HUDEP-2 (cell line): ENCODE results near the gene CNFN.
A peak's percentile ranks its signal among the peaks of the same experiment; 100 is the strongest.

ENCODE experiments used
- DNase-seq, 76 experiments: peaks; one replicate each; lab custom pipeline; 2025; ENCODE audit not compliant: unreplicated experiment in 76 of 76; lab: John Stamatoyannopoulos, UW

The CNFN gene

DNA sequence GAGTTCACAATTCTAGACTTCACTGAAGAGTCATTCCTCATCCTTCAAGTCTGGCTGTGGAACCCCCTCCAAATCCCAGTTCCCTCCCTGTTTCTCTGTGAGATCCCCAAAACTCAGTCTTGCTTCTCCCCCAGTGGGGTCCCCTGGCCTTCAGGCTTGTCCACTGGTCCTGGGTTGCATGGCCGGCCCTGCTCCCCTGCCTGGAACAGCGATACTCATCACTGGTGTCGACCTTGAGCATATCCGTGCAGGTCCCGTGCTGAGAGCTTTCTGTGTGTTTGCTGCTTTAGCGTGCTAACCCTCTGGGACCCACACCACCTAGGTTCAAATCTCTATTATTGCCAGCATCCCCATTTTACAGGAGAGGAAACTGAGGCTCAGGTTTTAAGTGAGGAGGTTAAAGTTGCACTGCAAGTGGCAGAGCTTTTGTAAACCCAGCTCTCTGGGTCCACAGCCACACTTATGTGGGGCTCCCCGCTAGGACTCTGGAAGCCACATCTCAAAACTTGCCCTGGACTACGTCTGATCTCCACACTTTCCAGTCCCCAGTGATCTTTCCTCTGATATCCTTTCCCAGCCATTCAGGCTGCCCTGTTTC lies 21.6 kb upstream of the CNFN start:
- no peak for DNase-seq

DNA sequence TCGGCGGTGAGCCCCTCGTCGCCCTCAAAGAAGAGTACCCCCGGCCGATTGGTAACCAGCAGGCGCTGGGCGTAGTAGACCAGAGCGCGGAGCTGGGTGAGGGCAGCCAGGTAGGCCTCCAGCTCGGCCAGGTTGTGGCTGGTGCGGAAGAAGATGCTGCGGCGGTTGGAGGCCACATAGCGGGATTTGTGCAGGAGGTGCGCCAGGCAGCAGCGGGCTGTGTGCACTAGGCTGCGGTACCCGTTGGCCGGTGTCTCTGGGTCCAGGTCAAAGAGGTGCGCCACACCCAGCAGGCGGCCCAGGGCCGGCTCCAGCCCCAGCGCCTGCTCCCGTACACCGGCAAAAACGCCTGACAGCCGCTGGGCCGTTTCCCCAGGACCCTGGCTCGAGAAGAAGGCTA lies 20.3 kb upstream of the CNFN start:
- DNase-seq = no peak

DNA sequence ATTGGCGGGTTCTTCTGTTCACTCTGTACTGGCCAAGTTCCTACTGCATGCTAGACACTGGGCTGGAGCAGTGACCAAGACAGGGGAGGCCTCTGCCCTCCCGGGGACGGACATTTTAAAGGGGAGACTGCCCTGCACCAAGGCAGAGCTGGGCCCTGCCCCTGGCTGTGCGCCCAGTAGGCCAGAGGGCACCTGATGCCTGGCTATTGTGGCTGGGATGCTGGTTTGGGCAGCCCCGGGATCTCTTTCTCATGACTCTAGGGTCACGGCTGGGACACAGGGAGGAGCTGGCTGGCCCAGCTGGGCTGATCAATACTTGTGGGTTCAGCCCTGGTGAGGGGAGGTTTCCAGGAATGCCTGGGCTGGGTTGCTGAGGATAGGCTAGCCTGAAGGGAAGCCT lies 19.4 kb upstream of the CNFN start:
- DNase-seq = peak in 12 of 76 experiments; percentile 10 to 29 (median 20)

DNA sequence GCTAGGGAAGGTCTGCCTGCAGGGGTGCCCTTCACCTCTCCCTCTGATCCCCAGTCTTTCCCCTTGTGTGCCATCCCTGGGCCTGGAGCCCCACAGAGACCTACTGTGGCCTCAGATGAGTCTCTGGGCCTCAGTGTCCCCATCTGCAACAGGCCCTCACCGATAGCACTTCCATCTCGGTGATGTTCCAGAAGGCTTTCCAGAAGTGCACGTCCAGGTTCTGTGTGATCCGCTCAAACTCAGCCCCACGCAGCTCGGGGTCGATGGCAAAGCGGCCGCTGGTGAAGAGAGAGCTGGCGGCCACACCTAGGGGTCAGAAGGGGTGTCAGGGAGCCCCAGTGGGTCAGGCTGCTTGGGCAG lies 17.7 kb upstream of the CNFN start:
- no peak for DNase-seq

DNA sequence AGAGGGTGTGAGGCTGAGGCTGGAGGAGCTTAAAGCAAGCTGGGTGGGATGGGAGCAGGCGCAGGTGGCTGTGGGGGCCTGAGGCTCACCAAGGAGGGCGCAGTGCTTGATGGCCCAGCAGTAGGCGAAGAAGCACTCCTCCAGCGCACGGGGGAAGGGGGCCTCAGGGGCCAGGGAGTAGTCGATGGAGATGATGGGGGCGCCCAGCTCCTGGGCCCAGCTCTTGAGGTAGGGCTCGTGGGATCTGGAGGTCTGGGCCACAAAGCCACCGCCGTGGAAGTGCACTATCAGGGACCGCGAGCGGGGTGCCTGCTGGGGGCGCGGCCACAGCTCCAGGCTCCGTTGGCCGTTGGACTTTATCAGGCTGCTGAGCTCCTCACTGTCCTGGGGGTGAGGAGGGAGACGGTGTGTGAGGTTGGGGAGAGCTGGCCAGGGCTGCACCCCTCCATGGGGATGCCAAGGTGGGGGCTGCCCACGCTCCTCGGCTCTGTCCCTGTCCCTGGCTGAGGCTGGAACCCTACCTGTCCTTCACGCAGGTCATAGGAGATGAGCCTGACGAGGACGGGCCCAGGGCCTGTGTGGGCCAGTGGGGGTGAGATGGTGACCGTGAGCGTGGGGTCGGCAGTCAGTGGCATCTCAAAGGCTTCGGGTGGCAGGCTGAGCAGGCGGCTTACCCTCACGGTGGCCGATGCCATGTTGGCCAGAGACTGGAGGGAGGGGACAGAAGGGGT lies 17.2 kb upstream of the CNFN start:
- no peak for DNase-seq

DNA sequence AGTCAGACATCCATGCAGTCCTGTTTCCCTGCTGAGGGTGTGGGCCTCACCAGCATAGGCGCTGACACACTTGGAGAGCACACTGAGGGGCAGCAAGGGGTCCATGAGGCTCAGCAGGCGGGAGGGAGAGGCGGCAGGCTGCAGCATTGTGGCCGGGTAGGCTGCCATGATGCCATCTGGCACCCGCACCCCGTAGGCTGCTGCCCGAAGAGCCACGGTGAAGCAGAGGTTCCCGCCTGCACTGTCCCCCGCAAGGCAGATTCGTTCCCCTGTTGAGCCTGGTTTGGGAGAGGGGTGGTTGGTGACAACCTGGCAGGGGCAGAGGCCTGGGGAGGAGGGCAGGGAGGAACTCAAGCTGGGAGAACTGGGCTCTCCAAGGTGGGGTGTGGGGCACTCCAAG lies 16.0 kb upstream of the CNFN start:
- no peak for DNase-seq

DNA sequence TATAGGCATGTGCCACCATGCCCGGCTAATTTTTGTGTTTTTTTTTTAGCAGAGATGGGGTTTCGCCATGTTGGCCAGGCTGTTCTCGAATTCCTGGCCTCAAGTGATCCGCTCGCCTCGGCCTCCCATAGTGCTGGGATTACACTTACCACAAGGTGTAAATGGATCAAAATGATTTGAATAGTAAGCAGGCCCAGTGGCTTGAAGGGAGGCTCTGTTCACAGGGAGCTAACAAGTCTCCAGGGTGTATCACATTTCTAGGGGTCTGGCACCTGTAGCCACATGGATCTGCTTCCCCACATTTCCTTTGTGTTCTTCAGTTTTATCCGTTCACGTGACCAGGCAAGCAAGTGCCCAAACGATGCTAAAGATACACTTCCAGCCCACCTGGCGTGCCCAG lies 13.5 kb upstream of the CNFN start:
- DNase-seq = no peak

DNA sequence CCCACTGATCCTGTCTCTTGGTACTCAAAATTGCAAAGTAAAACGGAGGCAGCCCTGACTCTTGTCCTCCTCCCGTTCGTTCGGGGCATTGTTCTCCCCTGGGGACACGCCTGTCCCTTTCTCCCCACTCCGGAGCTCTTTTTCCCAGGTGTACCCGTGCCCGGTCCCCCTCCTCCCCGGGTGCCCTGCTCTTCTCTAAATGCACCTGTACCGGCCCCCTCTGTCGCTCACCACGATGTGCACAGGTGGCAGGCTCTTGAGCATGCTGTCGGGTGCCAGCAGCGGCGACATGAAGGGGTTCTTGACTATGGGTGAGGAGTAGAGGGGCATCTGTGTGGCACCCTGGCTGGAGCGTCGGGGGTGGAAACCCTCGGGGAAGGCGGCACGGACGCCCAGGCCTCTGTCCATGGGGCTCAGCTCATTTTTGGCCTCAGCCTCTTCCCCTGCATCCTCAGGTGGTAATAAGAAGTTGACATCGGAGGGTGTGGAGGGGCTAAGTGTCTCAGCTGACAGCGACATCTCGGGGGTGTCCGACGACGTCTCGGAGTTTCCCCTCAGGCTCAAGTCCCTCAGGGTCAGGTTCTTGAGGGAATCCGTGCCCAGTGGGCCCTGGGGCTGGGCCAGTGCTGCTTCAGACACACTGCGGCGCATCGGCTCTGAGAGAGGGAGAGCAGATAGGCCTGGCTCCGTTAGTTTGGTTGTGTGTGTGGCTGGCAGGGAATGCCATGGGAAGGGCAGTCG lies 12.4 kb upstream of the CNFN start:
- DNase-seq = no peak

DNA sequence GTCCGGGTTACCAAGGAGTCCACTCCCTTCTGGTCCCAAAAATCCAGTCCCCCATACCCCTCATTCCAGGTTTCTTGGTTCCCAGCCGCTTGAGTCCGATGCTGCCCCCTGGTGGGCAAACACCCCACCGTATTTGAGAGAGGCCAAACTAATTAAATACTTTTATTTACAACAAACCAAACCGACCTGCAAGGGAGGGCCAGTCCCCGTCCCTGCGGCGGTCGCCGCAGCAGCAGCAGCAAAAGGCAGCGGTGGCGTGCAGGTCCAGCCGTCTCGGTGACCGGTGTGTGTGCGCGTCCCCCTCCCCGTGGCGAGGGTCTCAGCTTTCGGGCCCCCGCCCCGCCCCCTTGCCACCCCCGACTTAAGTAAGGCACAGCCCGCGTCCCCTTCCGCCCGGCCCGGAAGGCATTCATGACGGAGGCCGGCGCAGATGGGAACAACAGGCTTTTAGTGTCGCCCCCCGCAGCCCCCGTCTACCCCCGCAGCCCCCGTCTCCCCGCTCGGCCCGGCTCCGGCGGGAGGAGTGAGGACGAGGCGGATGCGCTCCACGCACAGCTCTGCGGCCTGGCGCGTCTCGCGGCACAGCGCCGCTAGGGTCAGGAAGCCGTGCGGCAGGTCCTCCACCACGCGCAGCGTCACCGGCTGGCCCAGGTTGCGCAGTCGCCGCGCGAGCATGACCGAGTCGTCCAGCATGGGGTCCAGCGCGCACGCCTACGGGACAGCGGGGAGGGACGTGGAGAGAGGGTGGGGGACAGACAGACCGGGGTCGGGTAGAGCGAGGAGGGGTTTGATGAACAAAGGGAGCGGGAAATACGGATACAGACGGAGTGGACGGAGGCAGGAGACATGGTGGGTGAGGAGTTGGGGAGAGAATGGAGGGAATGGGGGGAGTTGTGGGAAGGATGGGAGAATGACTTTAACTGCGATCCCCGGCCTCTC lies 11.5 kb upstream of the CNFN start:
- DNase-seq = peak in 68 of 76 experiments; percentile 12 to 87 (median 62)

DNA sequence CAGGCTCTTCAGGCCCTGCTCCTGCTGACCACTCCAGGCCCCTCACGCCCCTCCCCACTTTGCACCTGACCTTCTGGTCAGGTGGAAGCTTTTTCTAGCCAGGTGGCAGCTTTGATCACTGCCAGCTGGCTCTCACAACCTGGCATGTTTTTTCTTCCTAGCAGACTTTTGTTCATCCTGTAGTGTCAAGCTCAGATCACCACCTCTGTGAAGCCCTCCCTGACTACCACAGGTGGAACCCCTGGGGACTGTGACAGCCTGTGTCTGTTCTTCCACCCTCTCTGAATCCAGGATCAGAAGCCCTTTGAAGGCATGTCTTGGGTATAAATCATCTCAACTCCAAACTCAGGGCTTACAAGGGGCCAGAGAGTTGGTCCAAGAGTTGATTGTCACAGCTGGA lies 10.3 kb upstream of the CNFN start:
- no peak for DNase-seq

DNA sequence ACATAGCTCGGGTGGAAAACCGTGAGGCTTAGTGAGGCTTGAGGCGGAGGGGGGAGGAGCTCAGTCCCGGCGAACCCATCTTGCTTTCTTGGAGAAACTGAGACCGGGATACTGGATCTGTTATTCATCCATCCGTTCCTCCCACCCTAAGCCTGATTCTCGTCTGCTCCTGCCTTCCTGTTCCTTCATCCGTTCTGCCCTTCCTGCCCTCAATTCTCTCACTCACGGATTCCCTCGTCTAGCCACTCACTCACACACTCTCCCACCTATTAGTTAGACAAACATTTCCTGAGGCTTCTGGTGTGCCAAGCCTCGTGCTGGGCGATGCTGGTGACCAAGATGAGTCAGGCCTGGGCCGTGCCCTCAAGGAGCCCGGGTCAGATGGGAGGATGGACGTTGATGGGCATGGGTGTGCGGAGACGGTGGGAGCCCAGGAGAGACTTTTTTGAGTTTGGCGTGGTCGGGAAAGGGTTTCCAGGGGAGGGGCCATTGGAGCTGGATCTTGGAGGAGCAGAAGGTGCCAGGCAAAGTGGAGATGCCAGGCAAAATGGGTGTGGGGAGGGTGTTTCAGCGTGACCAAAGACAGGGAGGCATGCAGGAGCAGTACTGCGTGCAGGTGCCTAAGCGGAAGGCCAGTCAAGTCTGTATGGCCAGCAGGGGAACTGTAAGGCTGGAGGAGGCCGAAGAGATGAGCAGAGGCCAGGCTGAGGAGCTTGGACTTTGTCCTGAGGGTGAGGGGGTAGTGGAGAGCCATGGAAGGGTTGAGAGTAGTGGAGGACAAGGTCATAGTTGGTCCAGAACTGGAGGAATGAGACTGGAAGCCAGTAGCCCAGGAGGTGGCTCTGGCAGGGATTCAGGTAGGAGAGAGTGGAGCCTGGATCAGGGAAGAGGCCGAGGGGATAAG lies 7.4 kb upstream of the CNFN start:
- peak in 5 of 76 experiments; percentile 8 to 56 (median 32) for DNase-seq

DNA sequence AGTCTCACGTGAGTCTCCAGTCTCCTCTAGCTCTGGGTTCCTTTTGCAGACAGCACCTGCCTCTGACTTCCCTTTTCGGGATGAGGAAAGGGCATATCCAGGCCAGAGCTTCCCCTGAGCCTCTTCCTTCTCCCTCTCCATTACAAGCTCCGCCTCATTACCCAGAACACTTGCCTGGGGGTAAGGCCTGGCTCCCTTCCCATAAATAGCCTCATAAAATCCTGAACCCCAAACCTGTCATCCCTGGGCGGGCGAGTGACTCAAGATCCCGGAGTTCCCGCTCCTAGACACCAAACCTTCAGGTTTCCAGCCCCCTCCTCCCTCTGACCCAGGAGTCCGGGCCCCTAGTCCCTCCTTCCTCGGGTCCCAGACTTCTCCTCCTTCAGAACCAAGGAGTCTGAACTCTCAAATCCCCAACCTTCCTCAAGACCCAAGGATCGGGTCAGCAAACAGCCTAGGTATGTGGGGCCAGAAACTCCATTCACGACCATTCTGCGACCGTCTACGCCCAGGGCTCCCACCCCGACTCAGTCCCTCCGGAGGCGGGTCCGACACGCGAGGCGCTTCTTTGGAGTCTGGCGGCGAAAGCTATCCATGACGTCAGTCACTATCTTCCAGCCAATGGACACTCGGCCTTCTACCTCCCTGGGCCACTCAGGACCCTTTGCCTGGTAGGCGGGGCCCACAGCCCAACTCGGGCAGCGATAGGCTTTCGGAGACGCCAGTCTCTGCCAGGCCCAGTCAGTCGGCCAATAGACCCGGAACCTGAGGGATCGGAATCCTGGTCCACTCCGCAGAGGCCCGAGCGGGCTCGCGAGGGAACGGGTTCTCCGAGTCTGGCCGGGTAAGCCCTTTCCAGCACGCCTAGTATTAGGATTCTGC lies 6.5 kb upstream of the CNFN start:
- DNase-seq = peak; percentile 89 to 100 (median 99)

DNA sequence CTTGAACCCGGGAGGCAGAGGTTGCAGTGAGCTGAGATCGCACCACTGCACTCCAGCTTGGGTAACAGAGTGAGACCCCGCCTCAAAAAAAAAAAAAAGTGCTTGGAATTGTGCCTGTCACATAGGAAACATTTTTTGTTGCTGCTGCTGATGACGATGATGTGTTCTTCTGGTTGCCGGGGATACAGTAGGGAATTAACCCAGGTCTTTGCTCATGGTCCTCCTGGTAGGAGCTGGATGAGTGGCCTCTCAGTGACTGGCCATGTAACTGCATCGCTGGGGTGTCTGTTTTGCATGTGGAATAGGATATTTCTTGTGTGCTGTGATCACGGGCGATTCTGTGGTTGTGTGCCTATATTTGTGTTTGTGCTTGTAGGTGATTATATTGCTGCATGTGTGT lies 4.7 kb upstream of the CNFN start:
- no peak for DNase-seq

DNA sequence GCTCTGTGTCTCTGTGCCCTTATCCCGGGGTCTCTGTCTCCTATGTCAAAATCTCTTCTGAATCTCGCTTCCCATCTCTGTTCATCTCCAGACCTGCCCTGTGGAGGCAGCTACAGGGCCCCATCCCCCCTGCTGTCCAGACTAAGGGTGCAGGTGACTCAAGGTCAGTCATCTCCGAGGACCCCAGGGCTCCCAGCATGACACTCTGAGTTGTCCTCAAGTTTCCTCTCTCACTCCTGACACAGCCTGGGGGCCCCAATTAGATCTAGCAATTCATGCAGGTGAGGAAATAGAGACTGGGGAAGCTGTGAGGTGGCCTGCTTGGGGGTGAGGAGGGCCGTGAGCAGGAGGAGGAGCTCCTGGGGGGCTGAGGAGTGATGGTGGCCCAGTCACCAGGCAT lies 2.1 kb upstream of the CNFN start:
- no peak for DNase-seq

DNA sequence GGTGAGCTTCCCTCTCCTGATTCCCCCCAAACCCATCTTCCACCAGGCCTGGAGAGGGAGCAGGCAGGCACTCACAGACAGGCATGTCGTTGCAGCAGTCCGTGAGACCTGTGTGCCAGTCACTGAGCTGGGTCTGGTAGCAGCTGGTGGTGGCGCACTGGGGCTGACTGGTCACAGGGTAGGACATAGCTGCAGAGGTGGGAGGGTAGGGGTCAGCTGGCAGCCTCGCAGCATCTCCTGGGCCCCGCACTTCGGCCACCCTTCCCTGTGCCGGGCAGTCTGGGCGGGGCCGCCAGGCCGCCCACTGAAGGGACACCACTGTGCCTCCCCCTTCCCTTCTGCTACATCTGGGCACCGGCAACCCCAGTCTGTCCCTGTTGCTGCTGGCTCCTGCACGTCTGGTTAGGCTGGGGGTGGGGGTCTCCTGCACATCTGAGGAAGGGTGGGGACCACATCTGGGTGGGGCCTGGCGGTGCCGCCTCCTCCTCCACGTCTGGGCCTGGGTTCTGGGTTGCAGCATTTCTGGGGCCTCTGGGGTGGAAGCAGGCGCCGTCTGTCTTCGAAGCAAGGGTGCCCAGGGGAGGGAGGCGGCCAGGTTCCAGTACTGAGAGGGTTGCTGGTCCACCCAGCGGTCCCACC lies 1.1 kb downstream of the CNFN start:
- DNase-seq = no peak

DNA sequence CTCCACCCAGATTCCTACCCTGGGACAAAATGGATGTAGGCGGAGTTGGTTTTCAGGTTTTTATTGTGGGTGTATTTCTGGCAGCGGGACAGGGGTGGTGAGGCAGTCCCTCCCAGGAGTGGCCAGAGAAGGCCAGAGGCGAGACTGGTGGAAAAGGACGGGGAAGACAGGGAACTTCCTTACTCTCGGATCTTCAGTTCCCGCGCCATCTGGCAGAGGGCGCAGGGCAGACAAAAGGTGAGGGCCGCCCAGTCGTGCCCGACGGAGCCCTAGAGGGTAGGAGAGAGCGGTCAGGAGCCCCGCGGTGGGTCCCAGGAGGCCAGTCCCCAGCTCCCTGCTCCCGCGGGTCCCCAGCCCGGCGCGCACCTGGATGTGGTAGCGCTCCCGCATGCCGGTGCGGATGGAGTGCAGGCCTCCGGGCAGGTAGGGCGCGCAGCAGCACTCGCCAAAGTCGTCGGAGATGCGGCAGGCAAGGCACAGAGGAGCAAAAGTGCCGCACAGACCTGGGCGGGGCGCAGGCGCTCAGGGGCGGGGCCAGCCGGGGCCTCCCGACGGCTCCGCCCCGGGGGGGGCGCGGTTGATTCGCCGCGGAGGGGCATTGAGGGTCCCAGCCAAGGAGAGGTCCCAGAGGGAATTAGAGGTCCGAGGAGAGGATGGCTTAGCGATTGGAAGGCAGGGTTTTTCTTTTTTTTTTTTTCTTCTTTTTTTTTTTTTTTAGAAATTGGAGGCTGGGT lies 3.0 kb downstream of the CNFN start:
- DNase-seq = peak in 58 of 76 experiments; percentile 6 to 74 (median 47)

DNA sequence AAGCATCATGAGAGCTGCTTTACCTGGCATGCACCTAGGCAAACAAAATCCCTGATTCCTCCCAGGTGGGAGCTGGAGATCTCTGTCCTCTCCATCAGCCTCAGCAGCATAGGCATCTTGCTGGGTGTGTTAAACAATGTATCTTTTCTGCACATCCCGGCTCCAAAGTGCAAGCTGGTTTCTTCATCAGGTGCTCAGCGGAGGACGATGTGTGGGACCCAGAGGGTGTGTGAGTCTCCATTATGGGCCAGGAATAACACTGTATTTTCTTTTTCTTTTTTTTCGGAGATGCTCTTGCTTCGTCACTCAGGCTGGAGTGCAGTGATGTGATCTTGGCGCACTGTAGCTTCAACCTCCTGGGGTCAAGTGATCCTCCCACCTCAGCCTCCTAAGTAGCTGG lies 9.9 kb downstream of the CNFN start:
- no peak for DNase-seq
